Measurements from ENCODE around the gene MXD1.

- TF ChIP-seq NFYB (CRISPR knock-in tag; conservative IDR thresholded peaks at IDR 0.05; ENCODE audit: low read depth) (no peak), E2F5 (CRISPR knock-in tag; IDR thresholded peaks at IDR 0.05) (no peak), CTCF (IDR thresholded peaks at IDR 0.05) (no peak), ESRRA (CRISPR knock-in tag; IDR thresholded peaks at IDR 0.05; ENCODE audit: borderline replicate concordance) (no peak), FOXP4 (CRISPR knock-in tag; IDR thresholded peaks at IDR 0.05) (no peak), ATF3 (CRISPR knock-in tag; conservative IDR thresholded peaks at IDR 0.05) (no peak), HMGXB4 (CRISPR knock-in tag; IDR thresholded peaks at IDR 0.05) (no peak), CBFB (CRISPR knock-in tag; IDR thresholded peaks at IDR 0.05; ENCODE audit: low read depth) (no peak), ZNF232 (CRISPR knock-in tag; IDR thresholded peaks at IDR 0.05) (no peak), CREB1 (CRISPR knock-in tag; IDR thresholded peaks at IDR 0.05) (no peak), KAT7 (CRISPR knock-in tag; IDR thresholded peaks at IDR 0.05; ENCODE audit: borderline replicate concordance) (no peak), MAX (CRISPR knock-in tag; IDR thresholded peaks at IDR 0.05) (no peak)
Measured at GRCh38 chr2:69943000-69943842, 28.3 kb downstream of the MXD1 start.

All from WTC11 (cell line).